Motor neuron (in vitro differentiated cells): Measurements from ENCODE around the gene HPSE. TPM values are rescaled to one million over a fixed set of nuclear protein-coding genes. Genes with fewer than 3 reads are reported as not detected.
A peak's percentile ranks its signal among the peaks of the same experiment; 100 is the strongest.

ENCODE experiments used
- ATAC-seq, 8 experiments: fragments of 200-7000 bp; cut with Tn5 transposase; replicated peaks in 6 of 8; 2 replicates each; pipeline ENCODE4 v1.8.0; 2021; ENCODE audit warnings: mild to moderate bottlenecking in 8 of 8, moderate library complexity in 8 of 8
- H3K27ac ChIP-seq, 2 donors: fragments of 250-450 bp; sonication (Bioruptor Pico); 2 replicates each; pipeline ENCODE4 v1.9.0; 2021; ENCODE audit warnings: antibody characterized with exemption in 2 of 2, mild to moderate bottlenecking in 2 of 2, moderate library complexity in 1 of 2
- H3K4me1 ChIP-seq, 2 donors: fragments of 250-450 bp; sonication (Bioruptor Pico); replicated peaks in 1 of 2; 2 replicates each; pipeline ENCODE4 v1.6.1; 2021; ENCODE audit warnings: antibody characterized with exemption in 2 of 2, mild to moderate bottlenecking in 2 of 2, moderate library complexity in 1 of 2
- H3K4me3 ChIP-seq, 5 donors: fragments of 250-450 bp; sonication (Bioruptor Pico); 2 replicates each; pipeline ENCODE4 v1.9.0; 2021; ENCODE audit warnings: antibody characterized with exemption in 5 of 5, mild to moderate bottlenecking in 5 of 5, moderate library complexity in 4 of 5
- WGBS, 10 experiments: fragments of 450-650 bp; shearing (Covaris generic); methylation state at CpG; one replicate each; pipeline ENCODE4 v1.0.0; 2022; 5-methylcytosine and 5-hydroxymethylcytosine counted together
- in situ Hi-C, 9 experiments: fragments of 400-800 bp; cut with MboI; loops; one replicate each; pipeline ENCODE4 v1.15.0; 2021; ENCODE audit warnings: low sequenced_read_pairs in 9 of 9, low pct_unique_long_range_greater_than_20kb in 2 of 9; ENCODE audit not compliant: unreplicated experiment in 9 of 9
- total RNA-seq, 8 experiments: library from RNA; unstranded; fragments of 300-600 nt; gene quantifications; 2 replicates each; pipeline versions ENCODE4 v1.2.3 to v1.2.4, GENCODE V29; 2022

Gene HPSE
- total RNA-seq = 1 to 10 TPM in 4 of 8 experiments, under 1 TPM in 4; 0.14 to 8.6 (median 0.86) TPM

GRCh38 chr4:83334425-83335241 lies at the start of gene HPSE:
HPSE (minus strand) TSS chr4:83334848; CDS start chr4:83334782, 66 bp downstream.
- Histone ChIP-seq H3K27ac (no peak within 1 kb of the TSS), H3K4me1 (no peaks in the 10 kb centered on the region), H3K4me3 (peak within 1 kb of the TSS; percentile 34 to 47 (median 37))
- ATAC-seq = peak; percentile 93 to 98 (median 95)
- 0 to 13% (median 6%) methylated on average over 2 to 11 of the region's 63 CpGs; no CpG with 5 or more reads in 5 of the 10 experiments for WGBS, 10 experiments
- in situ Hi-C loops = no loop called here

DNA sequence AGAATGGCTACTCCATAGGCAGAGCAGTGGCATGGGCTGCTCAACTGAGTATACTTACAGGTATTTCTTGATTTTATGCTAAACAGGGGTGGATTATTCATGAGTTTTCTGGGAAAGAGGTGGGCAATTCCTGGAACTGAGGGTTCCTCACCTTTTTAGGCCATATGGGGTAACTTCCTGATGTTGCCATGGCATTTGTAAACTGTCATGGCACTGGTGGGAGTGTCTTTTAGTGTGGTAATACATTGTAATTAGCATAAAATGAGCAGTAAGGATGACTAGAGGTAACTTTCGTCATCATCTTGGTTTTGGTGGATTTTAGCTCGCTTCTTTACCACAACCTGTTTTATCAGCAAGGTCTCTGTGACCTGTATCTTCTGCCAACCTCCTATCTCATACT lies 48.2 kb upstream of the HPSE start:
- in situ Hi-C loops = no loop called here
- Histone ChIP-seq H3K4me3 (no peak overlapping the region), H3K4me1 (no peaks in the 10 kb centered on the region), H3K27ac (no peak overlapping the region)
- 0 to 100% (median 40%) methylated on average over 1 to 2 of the region's 2 CpGs; no CpG with 5 or more reads in 5 of the 10 experiments for WGBS, 10 experiments
- ATAC-seq = no peak

DNA sequence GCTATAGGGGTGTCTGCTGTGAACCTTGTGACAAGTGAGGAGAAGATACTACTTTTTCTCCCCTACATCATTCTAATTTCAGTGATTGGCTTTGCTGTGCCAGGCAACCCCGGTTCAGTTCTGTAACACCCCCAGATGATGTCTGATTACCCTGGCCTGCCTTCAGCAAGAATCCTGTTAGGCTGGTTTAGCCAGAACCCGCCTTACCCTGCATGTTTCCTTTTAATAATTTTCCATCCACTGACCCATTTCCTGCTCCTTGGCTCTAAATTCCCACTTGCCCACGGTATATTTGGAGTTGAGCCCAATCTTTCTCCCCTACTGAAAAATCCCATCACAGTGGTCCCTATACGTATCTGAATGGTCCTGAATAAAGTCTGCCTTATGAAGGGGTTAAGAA lies 46.5 kb upstream of the HPSE start:
- 17 to 100% (median 63%) methylated on average over 1 to 4 of the region's 4 CpGs; no CpG with 5 or more reads in 1 of the 10 experiments for WGBS, 10 experiments
- H3K4me1 ChIP-seq = no peaks in the 10 kb centered on the region
- H3K4me3 ChIP-seq = no peak overlapping the region
- no peak overlapping the region for H3K27ac ChIP-seq
- in situ Hi-C loops = no loop called here
- ATAC-seq = no peak

- H3K4me3 ChIP-seq = no peak overlapping the region
- no peaks in the 10 kb centered on the region for H3K4me1 ChIP-seq
- WGBS, 10 experiments = 58 to 100% (median 71%) methylated on average over 1 to 5 of the region's 5 CpGs; no CpG with 5 or more reads in 3 of the 10 experiments
- no peak for ATAC-seq
- H3K27ac ChIP-seq = no peak overlapping the region
- in situ Hi-C loops = no loop called here
Observed at GRCh38 chr4:83378419-83378818, 43.8 kb upstream of the HPSE start.

- in situ Hi-C loops = no loop called here
- H3K4me3 ChIP-seq = no peak overlapping the region
- peak in 2 of 8 experiments; percentile 55 to 56 for ATAC-seq
- H3K27ac ChIP-seq = no peak overlapping the region
- no peaks in the 10 kb centered on the region for H3K4me1 ChIP-seq
- WGBS, 10 experiments = 50 to 100% (median 100%) methylated on average over 1 of the region's 1 CpG; no CpG with 5 or more reads in 6 of the 10 experiments
Observed at GRCh38 chr4:83372931-83373330, 38.3 kb upstream of the HPSE start.

GRCh38 chr4:83371936-83372335 lies 37.3 kb upstream of the HPSE start:
- Histone ChIP-seq H3K4me1 (no peaks in the 10 kb centered on the region), H3K27ac (no peak overlapping the region), H3K4me3 (no peak overlapping the region)
- no peak for ATAC-seq
- in situ Hi-C loops = no loop called here
- 0 to 60% (median 42%) methylated on average over 1 of the region's 1 CpG; no CpG with 5 or more reads in 4 of the 10 experiments for WGBS, 10 experiments

GRCh38 chr4:83371235-83371634 lies 36.6 kb upstream of the HPSE start:
- no peak for ATAC-seq
- WGBS, 10 experiments = 80 to 100% (median 94%) methylated on average over 1 to 3 of the region's 5 CpGs; no CpG with 5 or more reads in 3 of the 10 experiments
- Histone ChIP-seq H3K4me3 (no peak overlapping the region), H3K4me1 (no peaks in the 10 kb centered on the region), H3K27ac (no peak overlapping the region)
- in situ Hi-C loops = no loop called here

DNA sequence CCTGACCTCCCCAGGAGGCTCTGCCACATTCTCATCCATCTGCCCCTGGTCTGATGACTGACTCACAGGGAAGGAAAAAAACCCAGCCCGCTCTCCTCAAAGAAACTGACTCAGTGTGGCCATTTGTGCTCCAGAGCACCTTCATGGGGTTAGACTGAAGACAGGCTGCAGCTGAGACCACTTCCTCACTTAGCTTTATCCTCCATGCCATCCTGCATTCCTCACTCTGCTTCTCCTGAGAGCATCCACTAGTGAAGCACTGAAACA lies 35.9 kb upstream of the HPSE start:
- WGBS, 10 experiments = 44 to 100% methylated on average over 1 of the region's 1 CpG; no CpG with 5 or more reads in 8 of the 10 experiments

GRCh38 chr4:83369831-83370639 lies 35.4 kb upstream of the HPSE start:
- H3K4me3 ChIP-seq = no peak overlapping the region
- in situ Hi-C loops = no loop called here
- no peaks in the 10 kb centered on the region for H3K4me1 ChIP-seq
- H3K27ac ChIP-seq = no peak overlapping the region
- ATAC-seq = peak in 1 of 8 experiments; percentile 30
- 0 to 100% (median 56%) methylated on average over 1 to 3 of the region's 4 CpGs; no CpG with 5 or more reads in 2 of the 10 experiments for WGBS, 10 experiments

More for the DNA sequence above, 35.9 kb upstream of the HPSE start:
- Histone ChIP-seq H3K4me3 (no peak overlapping the region), H3K27ac (no peak overlapping the region), H3K4me1 (no peaks in the 10 kb centered on the region)
- ATAC-seq = peak in 1 of 8 experiments; percentile 16
- in situ Hi-C loops = no loop called here

DNA sequence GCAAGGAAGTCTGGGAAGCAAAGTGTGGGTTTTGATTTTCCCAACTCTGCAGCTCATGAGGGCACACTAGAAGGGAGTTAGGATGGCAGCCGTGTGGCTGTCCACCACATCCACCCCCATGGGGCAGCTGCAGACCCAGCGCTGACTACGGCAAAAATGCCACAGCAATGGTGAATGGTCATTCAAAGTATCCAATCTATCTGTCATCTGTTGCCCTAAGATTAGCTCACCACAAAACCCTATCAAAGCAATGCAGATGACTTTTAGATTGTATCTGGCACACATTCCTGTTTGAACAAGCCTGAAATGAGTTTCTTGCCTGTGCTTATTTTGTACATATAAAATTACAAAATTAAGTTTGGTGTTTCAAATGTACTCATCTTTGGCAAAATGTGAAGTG lies 29.7 kb upstream of the HPSE start:
- in situ Hi-C loops = no loop called here
- no peak overlapping the region for H3K27ac ChIP-seq
- 63 to 100% (median 87%) methylated on average over 1 to 3 of the region's 3 CpGs; no CpG with 5 or more reads in 6 of the 10 experiments for WGBS, 10 experiments
- H3K4me3 ChIP-seq = no peak overlapping the region
- ATAC-seq = no peak
- H3K4me1 ChIP-seq = peaks cover 5 to 6% of the 10 kb centered on the region in 2 donors

DNA sequence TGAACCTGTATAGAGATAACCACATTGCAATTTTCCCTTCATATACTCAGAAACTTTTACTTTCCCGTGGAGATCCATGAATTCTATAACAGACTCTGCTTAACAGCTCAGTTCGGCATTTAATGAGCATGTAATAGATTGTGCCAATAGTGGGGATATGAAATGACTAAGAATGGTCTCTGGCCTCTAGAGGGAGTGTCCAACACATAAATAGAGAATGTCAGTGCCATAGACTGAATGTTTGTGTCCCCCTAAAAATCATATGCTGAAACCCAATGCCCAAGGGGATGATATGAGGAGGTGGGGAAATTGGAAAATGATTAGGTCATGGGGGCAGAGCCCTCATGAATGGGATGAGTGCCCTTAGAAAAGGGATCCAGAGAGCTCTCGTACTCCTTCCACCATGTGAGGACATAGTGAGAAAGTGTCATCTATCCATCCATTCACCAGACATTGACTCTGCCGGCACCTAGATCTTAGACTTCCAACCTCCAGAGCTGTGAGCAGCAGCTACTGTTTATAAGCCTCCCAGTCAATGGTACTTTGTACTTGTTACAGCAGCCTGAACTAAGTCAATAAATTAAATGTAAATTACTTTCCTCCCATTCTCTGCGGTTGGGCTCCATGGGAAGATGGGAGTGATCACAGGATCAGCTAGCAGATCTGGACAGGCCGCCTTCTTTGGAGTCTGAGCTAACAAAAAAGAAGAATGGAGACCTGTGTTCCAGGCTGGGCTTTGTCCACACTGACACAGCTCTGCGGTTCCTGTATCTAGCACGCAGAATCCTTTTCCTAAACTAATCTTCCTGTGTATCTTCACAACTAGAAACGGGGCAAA lies 28.1 kb upstream of the HPSE start:
- no peak overlapping the region for H3K4me3 ChIP-seq
- in situ Hi-C loops = no loop called here
- WGBS, 10 experiments = 20 to 100% (median 78%) methylated on average over 1 to 8 of the region's 9 CpGs
- peak overlapping the region in 1 of 2 donors; percentile 18 for H3K27ac ChIP-seq
- H3K4me1 ChIP-seq = peaks cover 5 to 6% of the 10 kb centered on the region in 2 donors
- ATAC-seq = peak; percentile 46 to 84 (median 69)

DNA sequence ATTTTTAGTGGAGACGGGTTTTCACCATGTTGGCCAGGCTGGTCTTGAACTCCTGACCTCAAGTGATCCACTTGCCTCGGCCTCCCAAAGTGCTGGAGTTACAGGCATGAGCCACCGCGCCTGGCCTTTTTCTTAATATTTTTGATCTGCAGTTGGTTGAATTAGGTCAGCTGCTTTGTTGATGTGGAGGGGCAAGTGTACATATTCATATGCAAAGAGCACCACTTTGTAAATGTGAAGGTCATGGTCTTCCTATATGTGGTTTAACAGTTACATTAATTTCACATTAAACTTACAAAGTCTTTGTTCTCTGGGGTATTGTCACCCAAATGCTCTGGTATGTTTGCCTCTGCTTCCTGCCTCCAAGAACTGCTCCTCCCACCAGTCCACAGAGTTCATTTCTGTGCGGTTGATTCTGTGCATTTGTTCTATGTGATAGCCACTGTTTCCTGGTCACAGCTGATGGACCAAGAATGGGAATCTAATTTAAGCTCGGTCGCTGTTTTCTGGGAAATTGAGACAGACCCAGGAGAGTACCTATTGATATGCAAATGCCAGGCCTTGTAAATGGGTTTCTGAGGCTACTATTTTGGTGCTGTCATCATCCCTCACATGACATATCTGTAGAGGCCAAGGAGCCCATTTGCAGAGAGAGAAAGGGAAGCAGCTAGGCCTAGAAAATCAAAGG lies 26.9 kb upstream of the HPSE start:
- Histone ChIP-seq H3K4me1 (peaks cover 5 to 6% of the 10 kb centered on the region in 2 donors), H3K27ac (peak overlapping the region in 1 of 2 donors; percentile 68), H3K4me3 (no peak overlapping the region)
- ATAC-seq = peak in 6 of 8 experiments; percentile 30 to 92 (median 86)
- WGBS, 10 experiments = 10 to 94% (median 70%) methylated on average over 1 to 6 of the region's 7 CpGs; no CpG with 5 or more reads in 1 of the 10 experiments
- in situ Hi-C loops = no loop called here
